Naive thymus-derived CD4-positive, alpha-beta T cell (primary cell): ENCODE data around the gene FOSL1. TPM values are rescaled to one million over a fixed set of nuclear protein-coding genes. Genes with fewer than 3 reads are reported as not detected.

Experiments
- ATAC-seq: fragments of 150-1000 bp; cut with Tn5 transposase; 2 replicates; pipeline ENCODE4 v1.10.0; 2021; ENCODE audit warnings: mild to moderate bottlenecking, moderate library complexity
- CTCF ChIA-PET: fragments of 350-600 bp; sonication (Branson Sonifier 250); formaldehyde crosslinking; loops from one replicate; lab custom pipeline; 2021; ENCODE audit warnings: antibody characterized with exemption; lab: Charles Lee
- POLR2A ChIA-PET: fragments of 350-600 bp; sonication (Branson Sonifier 250); formaldehyde crosslinking; loops from one replicate; lab custom pipeline; 2021; ENCODE audit warnings: antibody characterized with exemption, inconsistent platforms; lab: Charles Lee
- DNase-seq, 9 donors: peaks; one replicate each; pipeline versions ENCODE4 v3.0.0 to v3.0.0-alpha.2; 2020 to 2022; ENCODE audit warnings: mixed read lengths in 1 of 9
- H3K27ac ChIP-seq: one replicate; pipeline ENCODE4 v1.7.0; 2013; ENCODE audit warnings: mild to moderate bottlenecking, low read depth, low read length, moderate library complexity
- H3K27me3 ChIP-seq, 2 donors: one replicate each; pipeline ENCODE4 v1.7.0; 2013; ENCODE audit warnings: low read length in 2 of 2, mild to moderate bottlenecking in 2 of 2, moderate library complexity in 2 of 2; ENCODE audit not compliant: control insufficient read depth in 2 of 2, insufficient read depth in 2 of 2
- H3K36me3 ChIP-seq, 3 experiments: 1 replicate in 2 of 3; 2 replicates in 1 of 3; pipeline ENCODE4 v1.7.0; 2013; ENCODE audit warnings: low read length in 3 of 3, mild to moderate bottlenecking in 3 of 3, moderate library complexity in 1 of 3; ENCODE audit not compliant: insufficient read depth in 3 of 3, control insufficient read depth in 2 of 3
- H3K4me1 ChIP-seq, 2 donors: one replicate each; pipeline ENCODE4 v1.7.0; 2013; ENCODE audit warnings: low read length in 2 of 2, mild to moderate bottlenecking in 2 of 2, moderate library complexity in 1 of 2; ENCODE audit not compliant: control insufficient read depth in 2 of 2, insufficient read depth in 2 of 2
- H3K4me3 ChIP-seq: 2 replicates; pipeline ENCODE4 v1.7.0; 2013; ENCODE audit warnings: mild to moderate bottlenecking, low read length
- H3K9me3 ChIP-seq, 3 experiments: 1 replicate in 2 of 3; 2 replicates in 1 of 3; pipeline ENCODE4 v1.7.0; 2013; ENCODE audit warnings: low read length in 3 of 3; ENCODE audit not compliant: control insufficient read depth in 2 of 3
- H3K27ac Mint-ChIP-seq, 9 donors: one replicate each; pipeline ENCODE4 v1.8.0; 2020 to 2022; ENCODE audit warnings: mixed read lengths in 9 of 9, mild to moderate bottlenecking in 8 of 9, moderate library complexity in 5 of 9, inconsistent platforms in 2 of 9
- H3K27me3 Mint-ChIP-seq, 5 donors: one replicate each; pipeline ENCODE4 v1.8.0; 2021 to 2022; ENCODE audit warnings: mixed read lengths in 5 of 5, mild to moderate bottlenecking in 1 of 5
- H3K36me3 Mint-ChIP-seq, 5 donors: one replicate each; pipeline ENCODE4 v1.8.0; 2020 to 2022; ENCODE audit warnings: mixed read lengths in 5 of 5, mild to moderate bottlenecking in 3 of 5, inconsistent platforms in 1 of 5
- H3K4me1 Mint-ChIP-seq, 7 donors: one replicate each; pipeline ENCODE4 v1.8.0; 2020 to 2022; ENCODE audit warnings: mixed read lengths in 7 of 7, mild to moderate bottlenecking in 3 of 7, inconsistent platforms in 1 of 7
- H3K4me3 Mint-ChIP-seq, 10 donors: one replicate each; pipeline ENCODE4 v1.8.0; 2020 to 2022; ENCODE audit warnings: mild to moderate bottlenecking in 10 of 10, mixed read lengths in 10 of 10, moderate library complexity in 6 of 10, inconsistent platforms in 2 of 10
- H3K9me3 Mint-ChIP-seq, 11 donors: one replicate each; pipeline ENCODE4 v1.8.0; 2020 to 2022; ENCODE audit warnings: mixed read lengths in 11 of 11, mild to moderate bottlenecking in 4 of 11, inconsistent platforms in 1 of 11, moderate library complexity in 1 of 11
- intact Hi-C, 2 donors: fragments of 100-400 bp; cut with micrococcal nuclease; formaldehyde crosslinking; loops; one replicate each; pipeline ENCODE4 v1.15.1; 2023
- polyA plus RNA-seq, 2 donors: library from polyadenylated mRNA; unstranded; fragments of 300-500 nt; fragmentation: Illumina TruSeq; gene quantifications; one replicate each; pipeline ENCODE4 v1.2.3, GENCODE V29; 2021
- total RNA-seq, 6 experiments: library from RNA in 5 of 6; stranded (reverse) in 5 of 6; gene quantifications; 1 replicate in 5 of 6; 2 replicates in 1 of 6; pipeline ENCODE4 v1.2.3 and lab custom pipeline; 2021 to 2026

The FOSL1 gene
- 10 to 100 TPM in 1 of 5 experiments, 1 to 10 TPM in 2, not detected in 2; 2.8 to 25.7 (median 4.0) TPM for total RNA-seq
- polyA plus RNA-seq: not detected
- 8.6 reads per million, percentile 33 among the genes with 10 or more reads in this experiment for total RNA-seq (lab: John Stamatoyannopoulos, UW)

GRCh38 chr11:65900125-65900898 lies at the start of gene FOSL1:
TSS of gene FOSL1 (minus strand) at chr11:65900388. CDS start at chr11:65900339, 49 bp downstream.
- peaks cover 0 to 6% of the 10 kb centered on the region in 2 donors for H3K27me3 ChIP-seq
- peaks cover 0 to 11% (median 3%) of the 10 kb centered on the region in 5 donors for H3K27me3 Mint-ChIP-seq
- H3K4me1 ChIP-seq: peaks cover 17 to 19% of the 10 kb centered on the region in 2 donors
- ATAC-seq: peak; percentile 95
- ChIA-PET POLR2A (interaction anchor here (0.7 to 6.5 kb wide), 10 partner anchors 9 to 103 kb away, joined by 3 to 108 read pairs (median 6); partner anchors contain the start of genes C11orf68, CCDC85B and FIBP), CTCF (interaction anchor here (1.1 to 2.4 kb wide), 4 partner anchors 8 to 12 kb away, joined by 3 to 10 read pairs (median 7); partner anchors contain the start of genes CCDC85B and FIBP)
- peak within 1 kb of the TSS; percentile 47 for H3K27ac ChIP-seq
- peak within 1 kb of the TSS in 6 of 9 donors; percentile 43 to 88 (median 80) for H3K27ac Mint-ChIP-seq
- no peaks in the 10 kb centered on the region for H3K36me3 ChIP-seq
- H3K4me3 Mint-ChIP-seq: peak within 1 kb of the TSS; percentile 64 to 81 (median 74)
- no peaks in the 10 kb centered on the region for H3K9me3 ChIP-seq
- H3K36me3 Mint-ChIP-seq: no peaks in the 10 kb centered on the region
- DNase-seq: peak; percentile 83 to 97 (median 89)
- intact Hi-C loops: loop anchor here (1.0 to 10.0 kb wide), 6 partner anchors 10 to 154 kb away; partner anchors contain the start of genes C11orf68 (in 2 of the 2), CCDC85B (in 2 of the 2), DRAP1 (in 2 of the 2) and SART1 (in 1 of the 2)
- no peaks in the 10 kb centered on the region for H3K9me3 Mint-ChIP-seq
- peak within 1 kb of the TSS; percentile 51 for H3K4me3 ChIP-seq
- peaks cover 6 to 42% (median 10%) of the 10 kb centered on the region in 7 donors for H3K4me1 Mint-ChIP-seq

- H3K4me3 ChIP-seq: no peak overlapping the region
- H3K27ac ChIP-seq: no peak overlapping the region
- H3K4me1 Mint-ChIP-seq: peaks cover 0 to 4% (median 0%) of the 10 kb centered on the region in 7 donors
- CTCF ChIA-PET: no interaction called here
- H3K27ac Mint-ChIP-seq: no peak overlapping the region
- ATAC-seq: no peak
- POLR2A ChIA-PET: interaction anchor here (1.2 kb wide), 1 partner anchor 20 kb away, joined by 5 read pairs; no protein-coding TSS in a partner anchor
- no peaks in the 10 kb centered on the region for H3K4me1 ChIP-seq
- H3K27me3 Mint-ChIP-seq: peaks cover 0 to 9% (median 0%) of the 10 kb centered on the region in 5 donors
- H3K9me3 ChIP-seq: no peaks in the 10 kb centered on the region
- intact Hi-C loops: no loop called here
- H3K36me3 Mint-ChIP-seq: no peaks in the 10 kb centered on the region
- no peak overlapping the region for H3K4me3 Mint-ChIP-seq
- H3K9me3 Mint-ChIP-seq: peaks cover 0 to 2% (median 0%) of the 10 kb centered on the region in 11 donors
- no peaks in the 10 kb centered on the region for H3K36me3 ChIP-seq
- DNase-seq: no peak
- no peaks in the 10 kb centered on the region for H3K27me3 ChIP-seq
Measured at GRCh38 chr11:65947603-65948125, 47.5 kb upstream of the FOSL1 start.

- no peak overlapping the region for H3K4me3 Mint-ChIP-seq
- Histone ChIP-seq H3K4me3 (no peak overlapping the region), H3K36me3 (no peaks in the 10 kb centered on the region), H3K27ac (no peak overlapping the region), H3K9me3 (no peaks in the 10 kb centered on the region), H3K27me3 (no peaks in the 10 kb centered on the region), H3K4me1 (no peaks in the 10 kb centered on the region)
- ATAC-seq (no peak), DNase-seq (no peak)
- H3K9me3 Mint-ChIP-seq: peaks cover 0 to 2% (median 0%) of the 10 kb centered on the region in 11 donors
- peaks cover 0 to 4% (median 0%) of the 10 kb centered on the region in 7 donors for H3K4me1 Mint-ChIP-seq
- H3K27ac Mint-ChIP-seq: no peak overlapping the region
- peaks cover 0 to 9% (median 0%) of the 10 kb centered on the region in 5 donors for H3K27me3 Mint-ChIP-seq
- no peaks in the 10 kb centered on the region for H3K36me3 Mint-ChIP-seq
- ChIA-PET CTCF (no interaction called here), POLR2A (no interaction called here)
- intact Hi-C loops: no loop called here
Measured at GRCh38 chr11:65947133-65947532, 46.9 kb upstream of the FOSL1 start.

GRCh38 chr11:65946655-65947054 lies 46.5 kb upstream of the FOSL1 start:
- H3K9me3 Mint-ChIP-seq: peaks cover 0 to 2% (median 0%) of the 10 kb centered on the region in 11 donors
- H3K27me3 ChIP-seq: no peaks in the 10 kb centered on the region
- DNase-seq (no peak), ATAC-seq (no peak)
- POLR2A ChIA-PET: interaction anchor here (0.5 to 1.0 kb wide), 2 partner anchors 8 to 39 kb away, joined by 3 to 5 read pairs; no protein-coding TSS in a partner anchor
- no peaks in the 10 kb centered on the region for H3K4me1 ChIP-seq
- CTCF ChIA-PET: no interaction called here
- H3K4me3 ChIP-seq: no peak overlapping the region
- H3K27ac Mint-ChIP-seq: no peak overlapping the region
- intact Hi-C loops: no loop called here
- H3K27ac ChIP-seq: no peak overlapping the region
- no peaks in the 10 kb centered on the region for H3K36me3 ChIP-seq
- H3K9me3 ChIP-seq: no peaks in the 10 kb centered on the region
- H3K4me1 Mint-ChIP-seq: peaks cover 0 to 4% (median 0%) of the 10 kb centered on the region in 7 donors
- peaks cover 0 to 10% (median 0%) of the 10 kb centered on the region in 5 donors for H3K27me3 Mint-ChIP-seq
- H3K4me3 Mint-ChIP-seq: no peak overlapping the region
- H3K36me3 Mint-ChIP-seq: no peaks in the 10 kb centered on the region

DNA sequence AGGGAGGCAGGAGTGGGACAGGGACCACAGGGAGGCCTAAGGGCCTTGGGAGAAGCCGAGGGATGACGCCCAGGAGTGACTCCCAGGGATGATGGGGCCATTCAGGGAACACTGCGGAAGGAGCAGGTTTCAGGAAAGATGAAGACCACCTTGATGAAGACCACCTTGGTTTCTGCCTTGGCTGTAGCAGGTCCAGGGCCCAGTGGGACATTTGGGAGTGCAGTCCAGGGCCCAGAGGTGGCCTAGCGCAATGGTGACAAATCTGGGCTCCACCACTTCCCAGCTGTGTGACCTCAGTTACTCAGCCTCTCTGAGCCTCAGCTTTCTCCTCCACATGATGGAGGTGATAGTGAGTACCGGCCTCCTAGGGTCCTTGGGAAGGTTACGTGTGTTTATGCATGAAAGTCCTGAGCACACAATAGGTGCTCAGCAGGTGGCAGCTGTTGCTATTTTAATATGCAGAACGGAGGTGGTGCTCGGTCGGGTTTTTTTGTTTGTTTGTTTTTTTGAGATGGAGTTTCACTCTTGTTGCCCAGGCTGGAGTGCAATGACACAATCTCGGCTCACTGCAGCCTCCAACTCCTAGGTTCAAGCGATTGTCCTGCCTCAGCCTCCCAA lies 45.9 kb upstream of the FOSL1 start:
- Mint-ChIP-seq H3K9me3 (peaks cover 0 to 2% (median 0%) of the 10 kb centered on the region in 11 donors), H3K4me3 (no peak overlapping the region), H3K4me1 (peaks cover 0 to 5% (median 0%) of the 10 kb centered on the region in 7 donors), H3K27ac (no peak overlapping the region), H3K27me3 (peaks cover 0 to 10% (median 0%) of the 10 kb centered on the region in 5 donors), H3K36me3 (no peaks in the 10 kb centered on the region)
- no peaks in the 10 kb centered on the region for H3K27me3 ChIP-seq
- H3K36me3 ChIP-seq: no peaks in the 10 kb centered on the region
- H3K27ac ChIP-seq: no peak overlapping the region
- H3K4me1 ChIP-seq: no peaks in the 10 kb centered on the region
- intact Hi-C loops: no loop called here
- ChIA-PET CTCF (interaction anchor here (0.5 kb wide), 1 partner anchor 37 kb away, joined by 4 read pairs; no protein-coding TSS in a partner anchor), POLR2A (interaction anchor here (0.5 to 1.0 kb wide), 2 partner anchors 9 to 39 kb away, joined by 3 to 5 read pairs; no protein-coding TSS in a partner anchor)
- DNase-seq (no peak), ATAC-seq (no peak)
- H3K9me3 ChIP-seq: no peaks in the 10 kb centered on the region
- H3K4me3 ChIP-seq: no peak overlapping the region

DNA sequence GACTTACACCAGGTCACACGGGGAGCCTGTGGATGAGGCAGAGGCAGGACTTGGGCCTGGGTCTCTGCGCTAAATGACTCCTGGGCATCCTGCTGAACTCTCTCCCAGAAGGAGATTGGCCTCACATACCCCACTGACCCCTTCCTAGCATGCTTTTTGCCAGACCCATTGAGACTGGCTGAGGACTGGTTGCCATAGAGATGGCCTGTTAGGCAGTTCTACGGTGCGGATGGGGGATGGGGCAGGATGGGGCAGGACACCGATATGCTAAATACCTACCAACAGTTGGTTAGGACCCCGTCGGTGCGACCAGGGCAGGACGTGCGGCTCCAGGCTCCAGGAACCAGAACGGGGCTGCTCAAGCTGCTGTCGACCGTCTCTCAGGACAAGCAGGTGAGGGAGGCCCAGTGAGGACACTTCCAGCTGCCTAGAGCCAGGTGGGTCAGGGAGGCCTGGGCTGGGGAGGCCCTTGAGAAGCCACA lies 45.3 kb upstream of the FOSL1 start, which contains the start of gene TSGA10IP:
Gene TSGA10IP (plus strand): TSS at position 51 of the 482 bp plus-strand sequence. CDS start 196 bp downstream, at position 247.
- Mint-ChIP-seq H3K4me3 (no peak within 1 kb of the TSS), H3K27me3 (peaks cover 0 to 8% (median 0%) of the 10 kb centered on the region in 5 donors), H3K27ac (no peak within 1 kb of the TSS), H3K36me3 (no peaks in the 10 kb centered on the region), H3K9me3 (peaks cover 0 to 2% (median 0%) of the 10 kb centered on the region in 11 donors), H3K4me1 (peaks cover 0 to 6% (median 0%) of the 10 kb centered on the region in 7 donors)
- DNase-seq (no peak), ATAC-seq (no peak)
- no peaks in the 10 kb centered on the region for H3K9me3 ChIP-seq
- H3K27ac ChIP-seq: no peak within 1 kb of the TSS
- no peaks in the 10 kb centered on the region for H3K27me3 ChIP-seq
- POLR2A ChIA-PET: interaction anchor here (0.5 to 1.0 kb wide), 2 partner anchors 10 to 18 kb away, joined by 3 to 5 read pairs; no protein-coding TSS in a partner anchor
- intact Hi-C loops: no loop called here
- no peaks in the 10 kb centered on the region for H3K36me3 ChIP-seq
- CTCF ChIA-PET: interaction anchor here (0.5 kb wide), 1 partner anchor 36 kb away, joined by 4 read pairs; no protein-coding TSS in a partner anchor
- H3K4me1 ChIP-seq: no peaks in the 10 kb centered on the region
- H3K4me3 ChIP-seq: no peak within 1 kb of the TSS
